Liver (tissue), 3 donors: ENCODE results near the gene ADGRB2.

ENCODE experiments used
- GABPA ChIP-seq, 2 donors: IDR thresholded peaks in 1 of 2; conservative IDR thresholded peaks in 1 of 2; 2 replicates each; pipeline ENCODE4 v1.6.1; 2016; ENCODE audit warnings: antibody characterized with exemption in 2 of 2, mild to moderate bottlenecking in 1 of 2, moderate library complexity in 1 of 2
- HNF4A ChIP-seq, 2 donors: conservative IDR thresholded peaks; 2 replicates each; pipeline ENCODE4 v1.6.1; 2016; ENCODE audit warnings: antibody characterized with exemption in 2 of 2, mild to moderate bottlenecking in 2 of 2
- JUND ChIP-seq, 2 donors: IDR thresholded peaks; 2 replicates each; pipeline ENCODE4 v1.6.1; 2016; ENCODE audit warnings: antibody characterized with exemption in 2 of 2
- NR2F2 ChIP-seq: IDR thresholded peaks from 2 replicates; pipeline ENCODE4 v1.6.1; 2016; ENCODE audit warnings: antibody characterized with exemption
- RAD21 ChIP-seq, 2 donors: IDR thresholded peaks; 2 replicates each; pipeline ENCODE4 v1.6.1; 2016; ENCODE audit warnings: antibody characterized with exemption in 2 of 2, mild to moderate bottlenecking in 2 of 2
- RXRA ChIP-seq, 2 donors: IDR thresholded peaks; 2 replicates each; pipeline ENCODE4 v1.6.1; 2017 to 2018; ENCODE audit warnings: antibody characterized with exemption in 2 of 2, mild to moderate bottlenecking in 1 of 2
- SP1 ChIP-seq: IDR thresholded peaks from 2 replicates; pipeline ENCODE4 v1.6.1; 2018; ENCODE audit warnings: antibody characterized with exemption, mild to moderate bottlenecking
- TAF1 ChIP-seq: conservative IDR thresholded peaks from 2 replicates; pipeline ENCODE4 v1.6.1; 2016; ENCODE audit warnings: antibody characterized with exemption, mild to moderate bottlenecking
- YY1 ChIP-seq: IDR thresholded peaks from 2 replicates; pipeline ENCODE4 v1.6.1; 2016; ENCODE audit warnings: antibody characterized with exemption, mild to moderate bottlenecking
- TF ChIP-seq, protein P1 (sequence below): fragments of 150-350 bp; IDR thresholded peaks from 2 replicates; pipeline ENCODE4 v1.5.1; 2017; ENCODE audit warnings: improper control_type of control experiment, low read depth, low read length; ENCODE audit not compliant: missing input control
- TF ChIP-seq, protein P2 (sequence below): IDR thresholded peaks from 2 replicates; pipeline ENCODE4 v1.6.1; 2016; ENCODE audit warnings: antibody characterized with exemption
- TF ChIP-seq, protein P3 (sequence below): IDR thresholded peaks from 2 replicates; pipeline ENCODE4 v1.6.1; 2016; ENCODE audit warnings: antibody characterized with exemption
- donor health status: healthy.
- donor health status: healthy.

- TF ChIP-seq, protein P1, sequence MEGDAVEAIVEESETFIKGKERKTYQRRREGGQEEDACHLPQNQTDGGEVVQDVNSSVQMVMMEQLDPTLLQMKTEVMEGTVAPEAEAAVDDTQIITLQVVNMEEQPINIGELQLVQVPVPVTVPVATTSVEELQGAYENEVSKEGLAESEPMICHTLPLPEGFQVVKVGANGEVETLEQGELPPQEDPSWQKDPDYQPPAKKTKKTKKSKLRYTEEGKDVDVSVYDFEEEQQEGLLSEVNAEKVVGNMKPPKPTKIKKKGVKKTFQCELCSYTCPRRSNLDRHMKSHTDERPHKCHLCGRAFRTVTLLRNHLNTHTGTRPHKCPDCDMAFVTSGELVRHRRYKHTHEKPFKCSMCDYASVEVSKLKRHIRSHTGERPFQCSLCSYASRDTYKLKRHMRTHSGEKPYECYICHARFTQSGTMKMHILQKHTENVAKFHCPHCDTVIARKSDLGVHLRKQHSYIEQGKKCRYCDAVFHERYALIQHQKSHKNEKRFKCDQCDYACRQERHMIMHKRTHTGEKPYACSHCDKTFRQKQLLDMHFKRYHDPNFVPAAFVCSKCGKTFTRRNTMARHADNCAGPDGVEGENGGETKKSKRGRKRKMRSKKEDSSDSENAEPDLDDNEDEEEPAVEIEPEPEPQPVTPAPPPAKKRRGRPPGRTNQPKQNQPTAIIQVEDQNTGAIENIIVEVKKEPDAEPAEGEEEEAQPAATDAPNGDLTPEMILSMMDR, result no peak
- no peak for TF ChIP-seq RXRA (IDR thresholded peaks at IDR 0.05)
- TF ChIP-seq, protein P2, sequence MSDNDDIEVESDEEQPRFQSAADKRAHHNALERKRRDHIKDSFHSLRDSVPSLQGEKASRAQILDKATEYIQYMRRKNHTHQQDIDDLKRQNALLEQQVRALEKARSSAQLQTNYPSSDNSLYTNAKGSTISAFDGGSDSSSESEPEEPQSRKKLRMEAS, result no peak
- TF ChIP-seq, protein P3, sequence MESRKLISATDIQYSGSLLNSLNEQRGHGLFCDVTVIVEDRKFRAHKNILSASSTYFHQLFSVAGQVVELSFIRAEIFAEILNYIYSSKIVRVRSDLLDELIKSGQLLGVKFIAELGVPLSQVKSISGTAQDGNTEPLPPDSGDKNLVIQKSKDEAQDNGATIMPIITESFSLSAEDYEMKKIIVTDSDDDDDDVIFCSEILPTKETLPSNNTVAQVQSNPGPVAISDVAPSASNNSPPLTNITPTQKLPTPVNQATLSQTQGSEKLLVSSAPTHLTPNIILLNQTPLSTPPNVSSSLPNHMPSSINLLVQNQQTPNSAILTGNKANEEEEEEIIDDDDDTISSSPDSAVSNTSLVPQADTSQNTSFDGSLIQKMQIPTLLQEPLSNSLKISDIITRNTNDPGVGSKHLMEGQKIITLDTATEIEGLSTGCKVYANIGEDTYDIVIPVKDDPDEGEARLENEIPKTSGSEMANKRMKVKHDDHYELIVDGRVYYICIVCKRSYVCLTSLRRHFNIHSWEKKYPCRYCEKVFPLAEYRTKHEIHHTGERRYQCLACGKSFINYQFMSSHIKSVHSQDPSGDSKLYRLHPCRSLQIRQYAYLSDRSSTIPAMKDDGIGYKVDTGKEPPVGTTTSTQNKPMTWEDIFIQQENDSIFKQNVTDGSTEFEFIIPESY, result no peak
- no peak for TF ChIP-seq SP1
- no peak for TF ChIP-seq RAD21 (IDR thresholded peaks at IDR 0.05)
- TF ChIP-seq GABPA (IDR thresholded peaks at IDR 0.05 in 1 of 2, conservative IDR thresholded peaks at IDR 0.05 in 1 of 2), result no peak
- no peak for TF ChIP-seq YY1
- TF ChIP-seq NR2F2, result no peak
- no peak for TF ChIP-seq TAF1
- no peak for TF ChIP-seq JUND (IDR thresholded peaks at IDR 0.05)
- no peak for TF ChIP-seq HNF4A (conservative IDR thresholded peaks at IDR 0.05)
Observed at GRCh38 chr1:31685795-31686194, 78.3 kb downstream of the ADGRB2 start.
